Measurements from ENCODE around the gene USP25.

DNA sequence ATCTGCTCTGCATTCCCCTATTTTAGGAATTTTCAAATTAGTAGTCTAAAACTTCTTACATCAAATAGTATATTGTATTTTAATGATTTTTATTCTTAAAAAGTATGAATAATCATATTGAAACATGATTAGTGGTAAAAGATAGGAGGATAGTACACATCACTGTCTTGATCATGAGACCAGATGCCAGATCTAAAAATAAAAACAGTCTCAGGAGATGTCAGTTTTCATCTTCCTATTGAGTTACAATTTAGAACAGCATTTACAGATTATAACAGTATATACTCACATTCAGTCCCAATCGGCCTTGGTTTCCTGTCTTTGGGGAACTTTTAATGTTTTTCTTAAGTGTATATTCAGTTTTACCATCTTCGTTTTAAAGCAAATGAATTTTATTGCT lies 95.9 kb downstream of the USP25 start:
- TF ChIP-seq, protein P1, sequence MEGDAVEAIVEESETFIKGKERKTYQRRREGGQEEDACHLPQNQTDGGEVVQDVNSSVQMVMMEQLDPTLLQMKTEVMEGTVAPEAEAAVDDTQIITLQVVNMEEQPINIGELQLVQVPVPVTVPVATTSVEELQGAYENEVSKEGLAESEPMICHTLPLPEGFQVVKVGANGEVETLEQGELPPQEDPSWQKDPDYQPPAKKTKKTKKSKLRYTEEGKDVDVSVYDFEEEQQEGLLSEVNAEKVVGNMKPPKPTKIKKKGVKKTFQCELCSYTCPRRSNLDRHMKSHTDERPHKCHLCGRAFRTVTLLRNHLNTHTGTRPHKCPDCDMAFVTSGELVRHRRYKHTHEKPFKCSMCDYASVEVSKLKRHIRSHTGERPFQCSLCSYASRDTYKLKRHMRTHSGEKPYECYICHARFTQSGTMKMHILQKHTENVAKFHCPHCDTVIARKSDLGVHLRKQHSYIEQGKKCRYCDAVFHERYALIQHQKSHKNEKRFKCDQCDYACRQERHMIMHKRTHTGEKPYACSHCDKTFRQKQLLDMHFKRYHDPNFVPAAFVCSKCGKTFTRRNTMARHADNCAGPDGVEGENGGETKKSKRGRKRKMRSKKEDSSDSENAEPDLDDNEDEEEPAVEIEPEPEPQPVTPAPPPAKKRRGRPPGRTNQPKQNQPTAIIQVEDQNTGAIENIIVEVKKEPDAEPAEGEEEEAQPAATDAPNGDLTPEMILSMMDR (IDR thresholded peaks at IDR 0.05; ENCODE audit: low read depth, low read length), result no peak
- TF ChIP-seq POLR2A (IDR thresholded peaks at IDR 0.05; ENCODE audit: extremely low read depth, insufficient read length), result no peak
- TF ChIP-seq, protein P2, sequence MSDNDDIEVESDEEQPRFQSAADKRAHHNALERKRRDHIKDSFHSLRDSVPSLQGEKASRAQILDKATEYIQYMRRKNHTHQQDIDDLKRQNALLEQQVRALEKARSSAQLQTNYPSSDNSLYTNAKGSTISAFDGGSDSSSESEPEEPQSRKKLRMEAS (IDR thresholded peaks at IDR 0.05; ENCODE audit: low read depth, low read length), result no peak
